ENCODE data around the gene NKIRAS1. TPM values are rescaled to one million over a fixed set of nuclear protein-coding genes. Genes with fewer than 3 reads are reported as not detected.

Gene NKIRAS1
- total RNA-seq, 2 experiments from 2014 or later: 4.0 to 4.7 TPM

DNA sequence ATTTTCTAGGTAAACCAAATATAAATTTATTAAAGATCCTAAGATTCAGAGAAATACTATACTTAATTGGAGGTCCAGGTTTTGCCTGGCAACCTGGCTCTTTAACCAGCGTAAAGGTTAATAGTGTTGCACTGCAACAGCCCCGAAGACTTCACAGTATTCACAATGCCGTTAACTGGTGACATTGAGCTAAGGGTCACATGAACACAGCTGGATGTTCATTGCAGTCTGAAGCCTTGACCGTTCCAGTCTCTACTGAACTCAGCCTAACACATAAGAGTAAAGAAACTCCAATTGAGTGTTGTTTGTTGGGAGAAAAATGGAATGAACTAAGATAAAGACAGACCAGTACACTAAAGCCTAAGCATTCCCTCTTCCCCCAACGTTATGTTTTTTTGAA lies 26.8 kb downstream of the NKIRAS1 start:
- ChIA-PET CTCF (ENCODE audit: unreplicated experiment) (no interaction called here), POLR2A (interaction anchor here (0.6 to 3.2 kb wide), 6 partner anchors 8 to 933 kb away, joined by 3 to 12 read pairs (median 5); partner anchors contain the start of genes NKIRAS1 and RPL15)
- Histone ChIP-seq H3K9me3 (ENCODE audit: low read length) (no peaks in the 10 kb centered on the region), H3K79me2 (ENCODE audit: insufficient read depth, low read depth, low read length) (no peaks in the 10 kb centered on the region), H2AFZ (ENCODE audit: low read length) (no peak overlapping the region), H3K27ac (ENCODE audit: low read depth, low read length, poor library complexity, severe bottlenecking) (no peak overlapping the region), H3K9me2 (ENCODE audit: insufficient read depth, low read length) (no peaks in the 10 kb centered on the region), H3K4me1 (ENCODE audit: insufficient read depth, low read length, poor library complexity, severe bottlenecking) (peaks cover 11% of the 10 kb centered on the region), H3K4me3 (ENCODE audit: low read depth, low read length, poor library complexity, severe bottlenecking) (no peak overlapping the region), H3K4me2 (ENCODE audit: low read length) (no peak overlapping the region), H4K20me1 (ENCODE audit: insufficient read depth, low read length) (peaks cover 20% of the 10 kb centered on the region; the same call in 1 of the 2 replicates), H3K36me3 (ENCODE audit: insufficient read depth, low read length) (peaks cover 74% of the 10 kb centered on the region)
- intact Hi-C loops (cut with micrococcal nuclease; ENCODE audit: unreplicated experiment): loop anchor here (2.0 to 5.0 kb wide), 3 partner anchors 55 to 349 kb away; partner anchors contain the start of gene NR1D2
- TF ChIP-seq, protein P1, sequence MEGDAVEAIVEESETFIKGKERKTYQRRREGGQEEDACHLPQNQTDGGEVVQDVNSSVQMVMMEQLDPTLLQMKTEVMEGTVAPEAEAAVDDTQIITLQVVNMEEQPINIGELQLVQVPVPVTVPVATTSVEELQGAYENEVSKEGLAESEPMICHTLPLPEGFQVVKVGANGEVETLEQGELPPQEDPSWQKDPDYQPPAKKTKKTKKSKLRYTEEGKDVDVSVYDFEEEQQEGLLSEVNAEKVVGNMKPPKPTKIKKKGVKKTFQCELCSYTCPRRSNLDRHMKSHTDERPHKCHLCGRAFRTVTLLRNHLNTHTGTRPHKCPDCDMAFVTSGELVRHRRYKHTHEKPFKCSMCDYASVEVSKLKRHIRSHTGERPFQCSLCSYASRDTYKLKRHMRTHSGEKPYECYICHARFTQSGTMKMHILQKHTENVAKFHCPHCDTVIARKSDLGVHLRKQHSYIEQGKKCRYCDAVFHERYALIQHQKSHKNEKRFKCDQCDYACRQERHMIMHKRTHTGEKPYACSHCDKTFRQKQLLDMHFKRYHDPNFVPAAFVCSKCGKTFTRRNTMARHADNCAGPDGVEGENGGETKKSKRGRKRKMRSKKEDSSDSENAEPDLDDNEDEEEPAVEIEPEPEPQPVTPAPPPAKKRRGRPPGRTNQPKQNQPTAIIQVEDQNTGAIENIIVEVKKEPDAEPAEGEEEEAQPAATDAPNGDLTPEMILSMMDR (conservative IDR thresholded peaks at IDR 0.05; ENCODE audit: low read length): no peak
- no peak for TF ChIP-seq EZH2phosphoT487 (IDR thresholded peaks at IDR 0.05; ENCODE audit: borderline replicate concordance, low read depth, low read length)
- no TSS peak for BruUV-seq (replicated peaks)
- no peak for DNase-seq (ENCODE audit: low spot score)

DNA sequence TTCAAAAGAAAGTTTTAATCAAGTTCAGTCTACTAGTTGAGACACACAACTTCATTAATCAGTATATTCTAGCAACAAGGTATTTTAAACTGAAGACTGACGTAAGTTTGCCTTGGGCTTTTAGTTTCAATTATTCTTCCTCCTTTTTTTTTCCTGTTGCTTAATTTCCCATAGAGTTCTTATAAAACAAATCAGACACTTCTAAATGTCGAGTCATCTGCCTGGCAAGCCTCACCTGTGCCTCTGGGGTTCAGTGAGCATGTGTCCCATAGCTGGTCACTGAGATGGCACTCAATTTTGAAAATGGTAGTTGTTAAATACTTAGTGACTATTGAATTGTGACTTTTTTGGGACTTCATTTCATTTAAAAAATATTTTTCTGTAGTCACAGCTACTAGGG lies 27.4 kb downstream of the NKIRAS1 start:
- TF ChIP-seq EZH2phosphoT487 (IDR thresholded peaks at IDR 0.05; ENCODE audit: borderline replicate concordance, low read depth, low read length): no peak
- TF ChIP-seq, protein P1 (conservative IDR thresholded peaks at IDR 0.05; ENCODE audit: low read length): no peak
- Histone ChIP-seq H3K9me3 (ENCODE audit: low read length) (no peaks in the 10 kb centered on the region), H3K4me3 (ENCODE audit: low read depth, low read length, poor library complexity, severe bottlenecking) (no peak overlapping the region), H2AFZ (ENCODE audit: low read length) (no peak overlapping the region), H3K4me1 (ENCODE audit: insufficient read depth, low read length, poor library complexity, severe bottlenecking) (peaks cover 11% of the 10 kb centered on the region), H3K9me2 (ENCODE audit: insufficient read depth, low read length) (no peaks in the 10 kb centered on the region), H3K36me3 (ENCODE audit: insufficient read depth, low read length) (peaks cover 68% of the 10 kb centered on the region), H4K20me1 (ENCODE audit: insufficient read depth, low read length) (peaks cover 20% of the 10 kb centered on the region; the same call in 1 of the 2 replicates), H3K4me2 (ENCODE audit: low read length) (no peak overlapping the region), H3K27ac (ENCODE audit: low read depth, low read length, poor library complexity, severe bottlenecking) (no peak overlapping the region), H3K79me2 (ENCODE audit: insufficient read depth, low read depth, low read length) (no peaks in the 10 kb centered on the region)
- POLR2A ChIA-PET: interaction anchor here (0.6 to 3.2 kb wide), 6 partner anchors 13 to 55 kb away, joined by 3 to 12 read pairs (median 4); partner anchors contain the start of genes NKIRAS1 and RPL15
- no peak for DNase-seq (ENCODE audit: low spot score)
- intact Hi-C loops (cut with micrococcal nuclease; ENCODE audit: unreplicated experiment): loop anchor here (2.0 kb wide), 2 partner anchors 55 to 349 kb away; partner anchors contain the start of gene NR1D2
- CTCF ChIA-PET (ENCODE audit: unreplicated experiment): interaction anchor here (1.2 to 1.6 kb wide), 2 partner anchors 35 to 108 kb away, joined by 3 to 4 read pairs; no protein-coding TSS in a partner anchor
- no TSS peak for BruUV-seq (replicated peaks)

Data from OCI-LY7 (cell line).